Caco-2 (cell line): ENCODE data around the gene NACA2. TPM values are rescaled to one million over a fixed set of nuclear protein-coding genes. Genes with fewer than 3 reads are reported as not detected.

Experiments
- BruUV-seq: library from RNA; stranded (reverse); fragments of 400-500 nt; replicated peaks from 2 replicates; lab custom pipeline; 2021; lab: Mats Ljungman, UMichigan
- CTCF ChIA-PET: fragments of 300-600 bp; sonication (Branson Sonifier 250); formaldehyde crosslinking; loops from one replicate; lab custom pipeline; 2022; ENCODE audit warnings: antibody characterized with exemption; lab: Charles Lee
- POLR2A ChIA-PET: fragments of 300-600 bp; sonication (Branson Sonifier 250); formaldehyde crosslinking; loops from one replicate; lab custom pipeline; 2022; ENCODE audit warnings: antibody characterized with exemption; lab: Charles Lee
- DNase-seq, 2 experiments: peaks; one replicate each; pipeline versions ENCODE4 v3.0.0 to v3.0.0-alpha.2; 2020 to 2022
- H3K27me3 ChIP-seq: replicated peaks from 2 replicates; pipeline ENCODE4 v1.6.0; 2011; ENCODE audit warnings: low read length; ENCODE audit not compliant: control insufficient read depth, insufficient read depth
- H3K36me3 ChIP-seq: 2 replicates; pipeline ENCODE4 v1.5.1; 2011; ENCODE audit warnings: low read length; ENCODE audit not compliant: control insufficient read depth, insufficient read depth
- H3K4me1 ChIP-seq: fragments of 250-450 bp; sonication (Bioruptor Pico); 2 replicates; pipeline ENCODE4 v1.5.1; 2020; ENCODE audit warnings: mild to moderate bottlenecking
- H3K4me3 ChIP-seq: 2 replicates; pipeline ENCODE4 v1.5.1; 2011; ENCODE audit warnings: low read depth, mild to moderate bottlenecking, control low read depth, low read length
- H3K9me3 ChIP-seq: fragments of 250-450 bp; sonication (Bioruptor Pico); 2 replicates; pipeline ENCODE4 v1.5.1; 2020; ENCODE audit warnings: mild to moderate bottlenecking, moderate library complexity
- H3K27ac Mint-ChIP-seq: one replicate; pipeline ENCODE4 v1.8.0; 2022; ENCODE audit warnings: mixed read lengths; ENCODE audit not compliant: unreplicated experiment
- H3K27me3 Mint-ChIP-seq: one replicate; pipeline ENCODE4 v1.8.0; 2022; ENCODE audit warnings: mixed read lengths; ENCODE audit not compliant: insufficient read depth, unreplicated experiment
- H3K36me3 Mint-ChIP-seq: one replicate; pipeline ENCODE4 v1.8.0; 2022; ENCODE audit warnings: mild to moderate bottlenecking, mixed read lengths; ENCODE audit not compliant: insufficient read depth, unreplicated experiment
- H3K4me1 Mint-ChIP-seq: one replicate; pipeline ENCODE4 v1.8.0; 2022; ENCODE audit warnings: low read depth, mixed read lengths; ENCODE audit not compliant: unreplicated experiment
- H3K4me3 Mint-ChIP-seq: one replicate; pipeline ENCODE4 v1.8.0; 2022; ENCODE audit warnings: mild to moderate bottlenecking, moderate library complexity, mixed read lengths; ENCODE audit not compliant: unreplicated experiment
- H3K9me3 Mint-ChIP-seq: one replicate; pipeline ENCODE4 v1.8.0; 2022; ENCODE audit warnings: mixed read lengths; ENCODE audit not compliant: unreplicated experiment
- CTCF ChIP-seq, 2 experiments: fragments of 200-600 bp in 1 of 2; IDR thresholded peaks; 1 replicate in 1 of 2; 2 replicates in 1 of 2; pipeline versions ENCODE4 v1.5.1 to v1.8.0; 2011 to 2022; ENCODE audit warnings: antibody characterized with exemption in 1 of 2, control low read depth in 1 of 2, inconsistent platforms in 1 of 2, low read depth in 1 of 2, low read length in 1 of 2, mild to moderate bottlenecking in 1 of 2, moderate library complexity in 1 of 2; ENCODE audit not compliant: insufficient read depth in 1 of 2, severe bottlenecking in 1 of 2, unreplicated experiment in 1 of 2
- intact Hi-C: fragments of 100-400 bp; cut with micrococcal nuclease; formaldehyde crosslinking; loops from one replicate; pipeline ENCODE4 v1.10.0; 2022; ENCODE audit not compliant: unreplicated experiment
- total RNA-seq: library from RNA; stranded (reverse); gene quantifications from 2 replicates; pipeline ENCODE4 v1.2.3, GENCODE V29; 2022

NACA2 gene
- total RNA-seq, 1 experiment from 2014 or later, result not detected

GRCh38 chr17:61565213-61565612, 25.8 kb downstream of the NACA2 start:
- no peak for TF ChIP-seq CTCF (IDR thresholded peaks at IDR 0.05; ENCODE audit: insufficient read depth in 1 of 2, low read depth in 1 of 2, low read length in 1 of 2, severe bottlenecking in 1 of 2, unreplicated experiment in 1 of 2)
- H3K9me3 Mint-ChIP-seq, result peaks cover 12% of the 10 kb centered on the region
- H3K4me3 Mint-ChIP-seq, result no peak overlapping the region
- no peaks in the 10 kb centered on the region for H3K36me3 Mint-ChIP-seq
- DNase-seq, result no peak
- Histone ChIP-seq H3K9me3 (0 out of 2 replicates have a peak, but pooled peaks cover 4% of the 10 kb centered on the region), H3K36me3 (no peaks in the 10 kb centered on the region), H3K27me3 (no peaks in the 10 kb centered on the region; the same call in 1 of the 2 replicates), H3K4me1 (peaks cover 7% of the 10 kb centered on the region; the same call in 1 of the 2 replicates), H3K4me3 (no peak overlapping the region)
- H3K27ac Mint-ChIP-seq, result no peak overlapping the region
- ChIA-PET CTCF (no interaction called here), POLR2A (no interaction called here)
- H3K4me1 Mint-ChIP-seq, result peaks cover 10% of the 10 kb centered on the region
- no peaks in the 10 kb centered on the region for H3K27me3 Mint-ChIP-seq
- no TSS peak for BruUV-seq
- intact Hi-C loops, result no loop called here

GRCh38 chr17:61562287-61562686, 28.7 kb downstream of the NACA2 start:
- no peak for DNase-seq
- POLR2A ChIA-PET, result no interaction called here
- H3K9me3 ChIP-seq, result no peaks in the 10 kb centered on the region
- H3K27me3 ChIP-seq, result no peaks in the 10 kb centered on the region; the same call in 1 of the 2 replicates
- Mint-ChIP-seq H3K4me1 (no peaks in the 10 kb centered on the region), H3K9me3 (no peaks in the 10 kb centered on the region), H3K4me3 (no peak overlapping the region), H3K27ac (no peak overlapping the region), H3K27me3 (no peaks in the 10 kb centered on the region), H3K36me3 (no peaks in the 10 kb centered on the region)
- intact Hi-C loops, result no loop called here
- no TSS peak for BruUV-seq
- TF ChIP-seq CTCF (IDR thresholded peaks at IDR 0.05; ENCODE audit: insufficient read depth in 1 of 2, low read depth in 1 of 2, low read length in 1 of 2, severe bottlenecking in 1 of 2, unreplicated experiment in 1 of 2), result no peak
- no peak overlapping the region for H3K4me3 ChIP-seq
- no peaks in the 10 kb centered on the region for H3K36me3 ChIP-seq
- CTCF ChIA-PET, result no interaction called here
- H3K4me1 ChIP-seq, result no peaks in the 10 kb centered on the region

- TF ChIP-seq CTCF (IDR thresholded peaks at IDR 0.05; ENCODE audit: insufficient read depth in 1 of 2, low read depth in 1 of 2, low read length in 1 of 2, severe bottlenecking in 1 of 2, unreplicated experiment in 1 of 2), result no peak
- CTCF ChIA-PET, result interaction anchor here (0.7 kb wide), 1 partner anchor 13 kb away, joined by 4 read pairs; no protein-coding TSS in a partner anchor
- Histone ChIP-seq H3K36me3 (no peaks in the 10 kb centered on the region), H3K4me3 (no peak overlapping the region), H3K27me3 (no peaks in the 10 kb centered on the region; the same call in 1 of the 2 replicates), H3K4me1 (no peaks in the 10 kb centered on the region), H3K9me3 (no peaks in the 10 kb centered on the region)
- Mint-ChIP-seq H3K4me1 (no peaks in the 10 kb centered on the region), H3K27ac (no peak overlapping the region), H3K36me3 (no peaks in the 10 kb centered on the region), H3K4me3 (no peak overlapping the region), H3K27me3 (no peaks in the 10 kb centered on the region), H3K9me3 (no peaks in the 10 kb centered on the region)
- intact Hi-C loops, result no loop called here
- no peak for DNase-seq
- POLR2A ChIA-PET, result no interaction called here
- no TSS peak for BruUV-seq
These were observed 29.7 kb downstream of the NACA2 start for GRCh38 chr17:61561354-61561753.
